Type B pancreatic cell (in vitro differentiated cells): ENCODE results near the gene PKP3. TPM values are rescaled to one million over a fixed set of nuclear protein-coding genes. Genes with fewer than 3 reads are reported as not detected.
"Not testable (repeated sequence)": the region's sequence is repeated elsewhere in the genome, so short reads cannot be mapped to it uniquely, and the experiment has no call there.

Experiments used
- DNase-seq: peaks from one replicate; pipeline ENCODE4 v3.0.0; 2021; ENCODE audit warnings: mixed read lengths; ENCODE audit not compliant: unreplicated experiment; ENCODE audit errors: extremely low spot score
- H3K27ac Mint-ChIP-seq: 2 replicates; pipeline ENCODE4 v1.8.0; 2021; ENCODE audit warnings: mild to moderate bottlenecking, mixed read lengths
- H3K27me3 Mint-ChIP-seq: 2 replicates; pipeline ENCODE4 v1.8.0; 2021; ENCODE audit warnings: mixed read lengths
- H3K36me3 Mint-ChIP-seq: 2 replicates; pipeline ENCODE4 v1.8.0; 2021; ENCODE audit warnings: mixed read lengths
- H3K4me1 Mint-ChIP-seq: one replicate; pipeline ENCODE4 v1.8.0; 2021; ENCODE audit warnings: mixed read lengths; ENCODE audit not compliant: unreplicated experiment
- H3K4me3 Mint-ChIP-seq: 2 replicates; pipeline ENCODE4 v1.8.0; 2021; ENCODE audit warnings: mild to moderate bottlenecking, mixed read lengths
- H3K9me3 Mint-ChIP-seq: 2 replicates; pipeline ENCODE4 v1.8.0; 2021; ENCODE audit warnings: mixed read lengths
- CTCF ChIP-seq: fragments of 200-600 bp; sonication (generic); conservative IDR thresholded peaks from 2 replicates; pipeline ENCODE4 v1.5.0; 2021; ENCODE audit warnings: antibody characterized with exemption, mild to moderate bottlenecking
- total RNA-seq: library from RNA; stranded (reverse); gene quantifications from 2 replicates; pipeline ENCODE4 v1.2.1, GENCODE V29; 2021; ENCODE audit warnings: low replicate concordance

PKP3 gene
- total RNA-seq, 1 donor from 2014 or later: 51.6 TPM

GRCh38 chr11:406796-407650 lies 13.0 kb downstream of the PKP3 start:
- no peak for TF ChIP-seq CTCF
- Mint-ChIP-seq H3K27me3 (no peaks in the 10 kb centered on the region), H3K9me3 (no peaks in the 10 kb centered on the region), H3K4me3 (no peak overlapping the region), H3K27ac (no peak overlapping the region), H3K4me1 (no peaks in the 10 kb centered on the region), H3K36me3 (no peaks in the 10 kb centered on the region)
- no peak for DNase-seq

- Mint-ChIP-seq H3K4me1 (no peaks in the 10 kb centered on the region), H3K36me3 (no peaks in the 10 kb centered on the region), H3K4me3 (no peak overlapping the region), H3K9me3 (no peaks in the 10 kb centered on the region), H3K27me3 (no peaks in the 10 kb centered on the region), H3K27ac (no peak overlapping the region)
- no peak for TF ChIP-seq CTCF
- no peak for DNase-seq
Measured at GRCh38 chr11:407651-408123, 13.7 kb downstream of the PKP3 start.

GRCh38 chr11:408154-409007 lies 14.4 kb downstream of the PKP3 start:
- no peak for TF ChIP-seq CTCF
- no peaks in the 10 kb centered on the region for H3K4me1 Mint-ChIP-seq
- no peak for DNase-seq
- H3K36me3 Mint-ChIP-seq: no peaks in the 10 kb centered on the region
- no peaks in the 10 kb centered on the region for H3K27me3 Mint-ChIP-seq
- no peaks in the 10 kb centered on the region for H3K9me3 Mint-ChIP-seq
- H3K4me3 Mint-ChIP-seq: no peak overlapping the region
- no peak overlapping the region for H3K27ac Mint-ChIP-seq

GRCh38 chr11:409008-409599 lies 15.1 kb downstream of the PKP3 start:
- H3K27ac Mint-ChIP-seq: no peak overlapping the region
- no peak for DNase-seq
- H3K4me3 Mint-ChIP-seq: no peak overlapping the region
- H3K4me1 Mint-ChIP-seq: no peaks in the 10 kb centered on the region
- H3K27me3 Mint-ChIP-seq: no peaks in the 10 kb centered on the region
- no peaks in the 10 kb centered on the region for H3K9me3 Mint-ChIP-seq
- no peak for TF ChIP-seq CTCF
- no peaks in the 10 kb centered on the region for H3K36me3 Mint-ChIP-seq

- no peak overlapping the region for H3K27ac Mint-ChIP-seq
- H3K4me3 Mint-ChIP-seq: no peak overlapping the region
- H3K4me1 Mint-ChIP-seq: no peaks in the 10 kb centered on the region
- peaks cover 6% of the 10 kb centered on the region for H3K27me3 Mint-ChIP-seq
- DNase-seq: no peak
- H3K36me3 Mint-ChIP-seq: no peaks in the 10 kb centered on the region
- no peaks in the 10 kb centered on the region for H3K9me3 Mint-ChIP-seq
- no peak for TF ChIP-seq CTCF
Measured at GRCh38 chr11:409600-410483, 15.8 kb downstream of the PKP3 start.

- DNase-seq, H3K27ac Mint-ChIP-seq, H3K36me3 Mint-ChIP-seq, H3K4me1 Mint-ChIP-seq, H3K27me3 Mint-ChIP-seq, H3K9me3 Mint-ChIP-seq, H3K4me3 Mint-ChIP-seq: not testable (repeated sequence)
Measured at GRCh38 chr11:410711-411110, 16.7 kb downstream of the PKP3 start.

GRCh38 chr11:411520-411919 lies 17.5 kb downstream of the PKP3 start:
- DNase-seq, H3K27ac Mint-ChIP-seq, H3K4me1 Mint-ChIP-seq, H3K36me3 Mint-ChIP-seq, H3K4me3 Mint-ChIP-seq, H3K9me3 Mint-ChIP-seq: not testable (repeated sequence)
- peaks cover 15% of the 10 kb centered on the region for H3K27me3 Mint-ChIP-seq
